Renal cortex interstitium (tissue), 11 donors: ENCODE measurements around the gene TSSK6. TPM values are rescaled to one million over a fixed set of nuclear protein-coding genes. Genes with fewer than 3 reads are reported as not detected.
"Not testable (repeated sequence)": the region's sequence is repeated elsewhere in the genome, so short reads cannot be mapped to it uniquely, and the experiment has no call there.

ENCODE experiments used
- DNase-seq, 11 donors: peaks; one replicate each; pipeline ENCODE4 v3.0.0-alpha.2; 2013; ENCODE audit warnings: low read depth in 9 of 11, low spot score in 4 of 11; ENCODE audit errors: extremely low read depth in 1 of 11
- polyA plus RNA-seq, 3 donors: library from polyadenylated mRNA; unstranded; fragments of 120-200 nt; gene quantifications; one replicate each; pipeline ENCODE4 v1.2.1, GENCODE V29; 2013; ENCODE audit not compliant: insufficient read length in 3 of 3

TSSK6 gene
- polyA plus RNA-seq, 3 donors = 0.59 to 1.4 (median 1.3) TPM

GRCh38 chr19:19477705-19478383, 37.5 kb downstream of the TSSK6 start:
- no peak for DNase-seq

- DNase-seq = no peak
Measured at GRCh38 chr19:19475849-19476828, 39.2 kb downstream of the TSSK6 start.

- no peak for DNase-seq
Measured at GRCh38 chr19:19475015-19475765, 40.2 kb downstream of the TSSK6 start.

- not testable (repeated sequence) for DNase-seq
Measured at GRCh38 chr19:19472106-19472505, 43.2 kb downstream of the TSSK6 start.

GRCh38 chr19:19471682-19472081, 43.7 kb downstream of the TSSK6 start:
- DNase-seq = no peak

GRCh38 chr19:19470579-19470978, 44.8 kb downstream of the TSSK6 start:
- no peak for DNase-seq

- DNase-seq = no peak
Measured at GRCh38 chr19:19468424-19469050, 46.8 kb downstream of the TSSK6 start.

- no peak for DNase-seq
Measured at GRCh38 chr19:19466201-19466600, 49.1 kb downstream of the TSSK6 start.

- no peak for DNase-seq
Measured at GRCh38 chr19:19465436-19466070, 49.8 kb downstream of the TSSK6 start.

GRCh38 chr19:19464339-19465098, 50.8 kb downstream of the TSSK6 start:
- DNase-seq = peak in 5 of 11 donors; percentile 58 to 84 (median 72)

Other genes starting within 250 kb of the TSSK6 start
- 1 to 10 TPM; 2.3 to 4.7 (median 3.8) TPM for gene TM6SF2, start 242.2 kb downstream of the TSSK6 start, polyA plus RNA-seq
- 10 to 100 TPM; 50.4 to 65.1 (median 64.6) TPM for gene SUGP1, start 195.0 kb downstream of the TSSK6 start, polyA plus RNA-seq
- 10 to 100 TPM; 45.0 to 85.6 (median 50.0) TPM for gene MAU2, start 194.7 kb downstream of the TSSK6 start, polyA plus RNA-seq
- 10 to 100 TPM; 46.4 to 58.0 (median 54.2) TPM for gene GATAD2A, start 109.9 kb downstream of the TSSK6 start, polyA plus RNA-seq
- gene NDUFA13, start 677 bp upstream of the TSSK6 start, polyA plus RNA-seq = 100 to 1,000 TPM; 241 to 343 (median 284) TPM
- gene YJEFN3, start 13.4 kb upstream of the TSSK6 start, polyA plus RNA-seq = 10 to 100 TPM in 1 of 3 donors, 1 to 10 TPM in 2; 6.8 to 12.4 (median 9.3) TPM
- under 1 TPM; 0.11 to 0.26 (median 0.12) TPM for gene CILP2, start 22.7 kb upstream of the TSSK6 start, polyA plus RNA-seq
- gene PBX4, start 103.1 kb upstream of the TSSK6 start, polyA plus RNA-seq = 1 to 10 TPM; 2.6 to 9.1 (median 4.0) TPM
- gene LPAR2, start 112.7 kb upstream of the TSSK6 start, polyA plus RNA-seq = 10 to 100 TPM; 21.6 to 34.5 (median 31.0) TPM
- gene GMIP, start 128.1 kb upstream of the TSSK6 start, polyA plus RNA-seq = 1 to 10 TPM; 3.6 to 6.9 (median 5.6) TPM
- 10 to 100 TPM; 47.5 to 68.2 (median 51.9) TPM for gene ATP13A1, start 148.1 kb upstream of the TSSK6 start, polyA plus RNA-seq
- gene ZNF101, start 153.3 kb upstream of the TSSK6 start, polyA plus RNA-seq = 10 to 100 TPM; 15.3 to 15.8 (median 15.6) TPM
- 10 to 100 TPM; 12.5 to 16.2 (median 13.9) TPM for gene ZNF14, start 217.6 kb upstream of the TSSK6 start, polyA plus RNA-seq